Measurements from ENCODE around the gene NGF. TPM values are rescaled to one million over a fixed set of nuclear protein-coding genes. Genes with fewer than 3 reads are reported as not detected.

The NGF gene
- total and polyA plus RNA-seq, 12 donors: 0.55 to 6.9 (median 1.5) TPM

DNA sequence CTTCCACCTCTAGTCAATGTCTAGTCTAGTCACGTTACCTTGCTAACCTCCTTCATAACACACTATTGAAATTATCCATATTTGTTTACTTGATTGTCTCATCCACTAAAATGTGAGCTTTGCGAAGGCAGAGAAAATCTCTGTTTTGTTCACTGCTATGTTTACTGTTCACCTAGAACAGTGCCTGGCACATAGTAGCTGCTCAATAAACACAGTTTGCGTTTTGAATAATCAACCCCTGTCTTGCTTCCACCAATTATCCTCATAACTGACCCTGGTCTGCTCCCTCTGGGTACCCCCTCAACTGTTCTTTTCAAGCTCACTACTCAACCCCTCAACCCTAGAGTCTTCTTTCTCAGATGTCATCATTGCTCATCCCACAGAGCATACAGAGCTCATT is 36.5 kb upstream of the NGF start:
- intact Hi-C loops (cut with DNase I): no loop called here
- H3K27me3 ChIP-seq: no peaks in the 10 kb centered on the region
- H3K4me3 ChIP-seq: no peak overlapping the region

DNA sequence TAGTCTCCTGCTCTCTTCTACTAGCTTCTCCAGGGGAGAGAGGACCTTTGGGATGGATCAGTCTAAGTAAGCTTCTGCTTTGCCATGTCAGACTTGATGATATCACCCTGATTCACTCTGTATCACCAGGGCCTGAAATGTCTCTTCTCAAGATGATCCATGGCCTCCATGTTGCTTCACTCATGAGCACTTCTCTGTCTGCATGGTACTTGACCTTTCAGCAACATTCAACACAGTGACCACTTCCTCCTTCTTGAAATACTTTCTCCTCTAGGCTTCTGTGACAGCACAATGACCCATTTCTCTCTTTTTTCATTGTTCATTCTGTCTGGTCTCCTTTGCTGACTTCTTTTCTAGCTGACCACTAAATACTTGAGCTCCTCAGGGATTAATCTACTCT is 35.3 kb upstream of the NGF start:
- H3K4me3 ChIP-seq: no peak overlapping the region
- intact Hi-C loops (cut with DNase I): no loop called here
- no peaks in the 10 kb centered on the region for H3K9me3 ChIP-seq (replicated peaks in 1 of 3)
- TF ChIP-seq CTCF (IDR thresholded peaks at IDR 0.05): no peak
- no peak for TF ChIP-seq POLR2A (IDR thresholded peaks at IDR 0.05)
- H3K36me3 ChIP-seq (replicated peaks in 1 of 2): no peaks in the 10 kb centered on the region
- DNase-seq: no peak
- H3K27me3 ChIP-seq: no peaks in the 10 kb centered on the region
- no peak overlapping the region for H3K27ac ChIP-seq
- H3K4me1 ChIP-seq (replicated peaks in 1 of 2): no peaks in the 10 kb centered on the region

More for the DNA sequence above, 36.5 kb upstream of the NGF start:
- 82 to 93% (median 90%) methylated on average over 3 of the region's 3 CpGs for WGBS, 4 donors
- no peaks in the 10 kb centered on the region for H3K4me1 ChIP-seq (replicated peaks in 1 of 2)
- no peak for TF ChIP-seq CTCF (IDR thresholded peaks at IDR 0.05)
- H3K36me3 ChIP-seq (replicated peaks in 1 of 2): no peaks in the 10 kb centered on the region
- no peak overlapping the region for H3K27ac ChIP-seq
- H3K9me3 ChIP-seq (replicated peaks in 1 of 3): no peaks in the 10 kb centered on the region
- DNase-seq: no peak

DNA sequence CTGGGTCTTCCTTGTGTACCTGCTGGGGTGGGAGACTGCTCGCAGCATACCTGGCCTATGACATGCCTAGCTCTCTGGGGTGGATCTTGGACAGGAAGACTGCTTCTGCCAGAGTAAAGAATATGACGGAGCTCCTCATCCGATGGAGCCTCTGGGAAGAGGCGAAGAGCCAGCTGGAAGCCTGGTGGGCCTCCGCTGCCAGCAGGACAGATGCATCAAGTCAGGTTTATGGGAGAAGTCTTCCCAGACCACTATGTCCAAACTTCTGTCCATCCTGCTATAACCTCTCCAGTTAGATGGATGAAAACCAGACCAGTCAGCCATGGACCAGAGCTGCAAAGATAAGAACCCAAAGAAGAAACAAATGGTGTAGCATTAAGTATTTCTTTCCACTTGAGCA is 27.7 kb upstream of the NGF start:
- no peaks in the 10 kb centered on the region for H3K27me3 ChIP-seq
- no peaks in the 10 kb centered on the region for H3K9me3 ChIP-seq (replicated peaks in 1 of 3)
- H3K4me1 ChIP-seq (replicated peaks in 1 of 2): no peaks in the 10 kb centered on the region
- TF ChIP-seq CTCF (IDR thresholded peaks at IDR 0.05): no peak
- TF ChIP-seq POLR2A (IDR thresholded peaks at IDR 0.05): no peak
- H3K36me3 ChIP-seq (replicated peaks in 1 of 2): no peaks in the 10 kb centered on the region
- no peak for DNase-seq
- H3K4me3 ChIP-seq: no peak overlapping the region
- intact Hi-C loops (cut with DNase I): no loop called here
- no peak overlapping the region for H3K27ac ChIP-seq
- WGBS, 4 donors: 87 to 94% (median 90%) methylated on average over 5 of the region's 5 CpGs

GRCh38 chr1:115364780-115365155 is 26.7 kb upstream of the NGF start:
- 74 to 82% (median 77%) methylated on average over 2 of the region's 2 CpGs for WGBS, 4 donors
- intact Hi-C loops (cut with DNase I): no loop called here
- H3K27ac ChIP-seq: peak overlapping the region in 1 of 5 donors; percentile 63

More at GRCh38 chr1:115364780-115365155, 26.7 kb upstream of the NGF start:
- Histone ChIP-seq H3K27me3 (no peaks in the 10 kb centered on the region), H3K9me3 (replicated peaks in 1 of 3) (no peaks in the 10 kb centered on the region), H3K4me1 (replicated peaks in 1 of 2) (no peaks in the 10 kb centered on the region), H3K36me3 (replicated peaks in 1 of 2) (no peaks in the 10 kb centered on the region), H3K4me3 (no peak overlapping the region)
- TF ChIP-seq CTCF (IDR thresholded peaks at IDR 0.05): no peak
- TF ChIP-seq POLR2A (IDR thresholded peaks at IDR 0.05): no peak
- DNase-seq: no peak

Data from adrenal gland (tissue), 12 donors.